ENCODE data around the gene NEAT1.

Gene NEAT1

GRCh38 chr11:65415499-65416340, 6.9 kb upstream of the NEAT1 start:
- DNase-seq (ENCODE audit: low read depth) = no peak
- TF ChIP-seq, protein P1, sequence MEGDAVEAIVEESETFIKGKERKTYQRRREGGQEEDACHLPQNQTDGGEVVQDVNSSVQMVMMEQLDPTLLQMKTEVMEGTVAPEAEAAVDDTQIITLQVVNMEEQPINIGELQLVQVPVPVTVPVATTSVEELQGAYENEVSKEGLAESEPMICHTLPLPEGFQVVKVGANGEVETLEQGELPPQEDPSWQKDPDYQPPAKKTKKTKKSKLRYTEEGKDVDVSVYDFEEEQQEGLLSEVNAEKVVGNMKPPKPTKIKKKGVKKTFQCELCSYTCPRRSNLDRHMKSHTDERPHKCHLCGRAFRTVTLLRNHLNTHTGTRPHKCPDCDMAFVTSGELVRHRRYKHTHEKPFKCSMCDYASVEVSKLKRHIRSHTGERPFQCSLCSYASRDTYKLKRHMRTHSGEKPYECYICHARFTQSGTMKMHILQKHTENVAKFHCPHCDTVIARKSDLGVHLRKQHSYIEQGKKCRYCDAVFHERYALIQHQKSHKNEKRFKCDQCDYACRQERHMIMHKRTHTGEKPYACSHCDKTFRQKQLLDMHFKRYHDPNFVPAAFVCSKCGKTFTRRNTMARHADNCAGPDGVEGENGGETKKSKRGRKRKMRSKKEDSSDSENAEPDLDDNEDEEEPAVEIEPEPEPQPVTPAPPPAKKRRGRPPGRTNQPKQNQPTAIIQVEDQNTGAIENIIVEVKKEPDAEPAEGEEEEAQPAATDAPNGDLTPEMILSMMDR (IDR thresholded peaks at IDR 0.05; ENCODE audit: low read depth, low read length) = no peak
- TF ChIP-seq MYC (IDR thresholded peaks at IDR 0.05; ENCODE audit: low read depth, low read length) (no peak), POLR2A (IDR thresholded peaks at IDR 0.05; ENCODE audit: extremely low read depth, insufficient read length) (no peak)
- TF ChIP-seq, protein P2, sequence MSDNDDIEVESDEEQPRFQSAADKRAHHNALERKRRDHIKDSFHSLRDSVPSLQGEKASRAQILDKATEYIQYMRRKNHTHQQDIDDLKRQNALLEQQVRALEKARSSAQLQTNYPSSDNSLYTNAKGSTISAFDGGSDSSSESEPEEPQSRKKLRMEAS (IDR thresholded peaks at IDR 0.05; ENCODE audit: low read depth, low read length) = no peak
- no peak overlapping the region for H3K4me3 ChIP-seq (ENCODE audit: low read depth, low read length)

DNA sequence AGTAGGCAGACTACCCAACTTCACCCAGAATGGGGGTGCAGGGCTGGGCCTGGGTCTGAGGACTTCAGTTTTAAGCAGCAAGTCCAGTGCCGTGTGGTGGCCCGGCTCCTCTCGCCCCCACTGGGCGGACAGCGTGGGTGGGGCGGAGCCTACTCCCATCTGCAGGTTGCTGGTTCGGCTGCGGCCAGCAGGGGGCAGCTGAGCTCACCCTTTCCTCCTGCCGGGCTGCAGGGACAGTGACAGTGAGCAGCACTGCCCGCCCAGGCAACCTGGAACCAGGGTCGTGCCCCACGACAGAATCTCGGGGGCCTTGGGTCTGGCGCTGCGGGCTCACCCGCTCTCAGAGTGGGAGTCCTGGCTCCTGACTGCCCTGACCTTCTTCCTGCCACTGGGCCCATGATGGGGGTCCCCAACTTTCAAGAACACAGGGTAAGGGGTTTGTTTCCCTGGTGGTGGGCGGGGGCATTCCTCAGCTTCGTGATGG, 6.2 kb upstream of the NEAT1 start:
- TF ChIP-seq, protein P1 (IDR thresholded peaks at IDR 0.05; ENCODE audit: low read depth, low read length) = peak; percentile 93
- TF ChIP-seq MYC (IDR thresholded peaks at IDR 0.05; ENCODE audit: low read depth, low read length) (peak; percentile 71; the same call in 1 of the 2 replicates), POLR2A (IDR thresholded peaks at IDR 0.05; ENCODE audit: extremely low read depth, insufficient read length) (no peak)
- TF ChIP-seq, protein P2 (IDR thresholded peaks at IDR 0.05; ENCODE audit: low read depth, low read length) = peak; percentile 71
- peak; percentile 88 for DNase-seq (ENCODE audit: low read depth)
- H3K4me3 ChIP-seq (ENCODE audit: low read depth, low read length) = no peak overlapping the region

GRCh38 chr11:65416841-65417701, 5.5 kb upstream of the NEAT1 start:
- no peak overlapping the region for H3K4me3 ChIP-seq (ENCODE audit: low read depth, low read length)
- TF ChIP-seq POLR2A (IDR thresholded peaks at IDR 0.05; ENCODE audit: extremely low read depth, insufficient read length) (no peak), MYC (IDR thresholded peaks at IDR 0.05; ENCODE audit: low read depth, low read length) (no peak)
- TF ChIP-seq, protein P2 (IDR thresholded peaks at IDR 0.05; ENCODE audit: low read depth, low read length) = no peak; the same call in 1 of the 2 replicates
- TF ChIP-seq, protein P1 (IDR thresholded peaks at IDR 0.05; ENCODE audit: low read depth, low read length) = no peak
- peak; percentile 69 for DNase-seq (ENCODE audit: low read depth)

DNA sequence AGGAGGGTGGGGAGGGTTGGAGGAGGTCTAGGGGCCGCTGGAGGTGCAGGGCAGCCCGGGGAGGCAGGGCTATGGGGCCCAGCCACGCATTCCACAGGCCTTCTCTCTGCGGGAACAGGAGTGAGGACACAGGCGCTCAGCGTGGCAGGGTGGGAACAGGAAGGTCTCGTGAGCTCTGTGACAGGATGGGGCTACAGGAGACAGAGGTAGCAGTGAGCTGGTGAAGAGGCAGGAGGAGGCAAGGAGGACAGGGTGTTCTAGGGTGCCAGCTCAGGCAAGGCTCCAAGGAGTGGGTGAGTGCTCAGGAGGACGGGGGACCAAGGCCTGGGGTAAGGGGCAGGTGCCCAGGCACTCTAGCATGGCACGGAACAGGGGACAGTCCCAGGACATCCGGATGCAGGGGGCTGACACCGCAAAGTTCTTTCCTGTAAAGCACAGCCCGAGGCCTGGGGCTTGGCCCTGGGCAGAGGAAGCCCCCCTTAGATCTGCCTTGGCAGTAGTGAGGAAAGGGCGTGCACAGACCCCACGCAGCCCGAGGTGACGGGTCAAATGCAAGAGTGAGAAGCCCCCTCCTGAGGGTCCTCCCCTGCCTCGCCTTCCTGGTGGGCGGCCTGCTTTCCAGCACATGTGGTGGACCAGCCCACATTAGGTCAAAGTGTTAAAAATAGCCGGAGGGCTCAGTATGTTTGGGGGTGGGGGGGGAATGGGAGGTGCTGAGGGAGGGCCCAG, 4.7 kb upstream of the NEAT1 start:
- peak; percentile 29 for DNase-seq (ENCODE audit: low read depth)
- no peak overlapping the region for H3K4me3 ChIP-seq (ENCODE audit: low read depth, low read length)
- TF ChIP-seq, protein P1 (IDR thresholded peaks at IDR 0.05; ENCODE audit: low read depth, low read length) = no peak
- TF ChIP-seq MYC (IDR thresholded peaks at IDR 0.05; ENCODE audit: low read depth, low read length) (no peak), POLR2A (IDR thresholded peaks at IDR 0.05; ENCODE audit: extremely low read depth, insufficient read length) (no peak)
- TF ChIP-seq, protein P2 (IDR thresholded peaks at IDR 0.05; ENCODE audit: low read depth, low read length) = no peak

DNA sequence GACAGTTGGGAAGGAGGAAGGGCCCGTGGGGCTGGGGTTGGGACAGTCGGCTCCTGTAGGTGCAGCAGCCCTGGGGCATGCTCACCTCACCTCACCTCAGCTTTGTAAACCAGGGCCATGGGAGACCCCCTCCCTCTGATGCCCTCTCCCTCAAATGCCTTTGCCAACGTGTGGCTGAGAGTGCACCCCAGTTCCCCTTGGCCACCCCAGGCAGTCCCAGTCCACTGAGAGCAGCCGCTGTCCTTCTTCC, 4.2 kb upstream of the NEAT1 start:
- TF ChIP-seq, protein P1 (IDR thresholded peaks at IDR 0.05; ENCODE audit: low read depth, low read length) = no peak
- TF ChIP-seq, protein P2 (IDR thresholded peaks at IDR 0.05; ENCODE audit: low read depth, low read length) = no peak
- TF ChIP-seq MYC (IDR thresholded peaks at IDR 0.05; ENCODE audit: low read depth, low read length) = no peak
- no peak for DNase-seq (ENCODE audit: low read depth)
- H3K4me3 ChIP-seq (ENCODE audit: low read depth, low read length) = peak overlapping the region; percentile 45

All from NB4 (cell line).